Embryonic facial prominence (tissue), 1 donor: ENCODE data around the gene OXLD1.

Source experiments
- DNase-seq: peaks from one replicate; pipeline ENCODE4 v3.0.0-alpha.2; 2016; ENCODE audit errors: extremely low spot score

The OXLD1 gene

DNA sequence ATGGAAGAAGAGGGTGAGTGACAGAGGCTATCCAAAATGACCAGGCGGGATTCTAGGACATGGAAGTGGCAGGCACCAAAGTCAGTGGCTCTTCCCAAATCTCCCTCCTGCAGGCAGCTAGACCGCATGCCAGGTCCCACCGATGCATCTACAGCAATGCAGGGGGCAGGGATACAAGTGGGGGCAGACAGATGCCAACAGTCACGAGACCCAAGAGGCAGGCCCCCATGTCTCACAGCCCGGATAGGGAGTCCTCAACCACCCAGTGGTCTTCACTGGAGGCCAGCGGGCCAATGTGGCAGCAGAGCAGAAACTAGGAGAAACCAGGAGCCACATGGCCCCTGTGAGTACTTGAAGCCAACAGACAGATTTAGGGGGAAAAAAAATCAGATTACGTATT is 49.5 kb downstream of the OXLD1 start:
- no peak for DNase-seq

DNA sequence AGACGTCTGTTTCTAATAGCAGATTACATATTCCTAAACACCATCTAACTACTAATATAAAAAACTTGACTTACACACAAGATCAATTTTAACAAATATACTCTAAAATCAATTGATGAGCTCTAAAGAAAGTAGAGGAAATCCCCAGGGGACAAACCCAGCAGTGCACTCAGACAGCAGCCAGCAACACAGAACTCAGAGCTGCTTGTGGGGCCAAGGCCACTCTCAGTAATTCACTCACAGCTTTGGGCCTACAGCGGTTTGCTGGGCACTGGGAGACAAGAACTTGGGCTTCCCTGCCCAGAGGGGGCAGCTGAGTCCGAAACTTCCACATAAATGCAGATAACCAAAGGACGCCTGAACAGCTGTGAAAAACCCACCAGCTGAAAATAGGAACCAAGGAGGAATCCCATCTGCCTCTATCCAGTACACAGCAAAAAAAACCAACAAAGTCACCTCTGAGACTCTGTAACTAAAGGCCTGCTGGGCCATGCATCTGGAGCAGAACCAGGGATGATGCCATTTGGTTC is 50.9 kb downstream of the OXLD1 start:
- no peak for DNase-seq
